Activated naive CD8-positive, alpha-beta T cell (primary cell): ENCODE data around the gene HPS6.

Experiments used
- H3K27ac Mint-ChIP-seq: one replicate; pipeline ENCODE4 v1.8.0; 2021; ENCODE audit warnings: mixed read lengths
- H3K27me3 Mint-ChIP-seq: one replicate; pipeline ENCODE4 v1.8.0; 2021; ENCODE audit warnings: mixed read lengths
- H3K36me3 Mint-ChIP-seq: one replicate; pipeline ENCODE4 v1.8.0; 2021; ENCODE audit warnings: mixed read lengths
- H3K4me1 Mint-ChIP-seq: one replicate; pipeline ENCODE4 v1.8.0; 2021; ENCODE audit warnings: low read depth, mixed read lengths
- H3K4me3 Mint-ChIP-seq: one replicate; pipeline ENCODE4 v1.8.0; 2021; ENCODE audit warnings: mild to moderate bottlenecking, mixed read lengths
- H3K9me3 Mint-ChIP-seq: one replicate; pipeline ENCODE4 v1.8.0; 2021; ENCODE audit warnings: low read depth, mixed read lengths

Gene HPS6

DNA sequence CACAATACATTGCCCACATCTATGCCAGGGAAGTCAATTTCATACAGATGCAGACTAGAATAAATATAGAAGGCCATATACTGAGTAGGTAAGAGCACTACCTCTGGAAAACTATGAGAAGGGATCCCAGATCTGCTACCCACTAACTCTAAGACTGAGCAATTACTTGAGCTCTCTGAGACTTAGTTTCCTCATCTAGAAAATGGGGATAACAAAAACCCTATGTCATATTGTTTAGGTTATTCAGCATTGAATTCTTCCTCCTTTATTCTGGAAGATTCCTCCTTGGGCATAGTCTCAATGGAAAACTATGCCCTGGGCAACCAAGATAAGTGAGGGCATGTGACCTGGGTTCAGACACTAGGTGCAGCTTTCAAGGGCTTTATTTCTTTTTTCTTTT, 5.2 kb upstream of the HPS6 start:
- Mint-ChIP-seq H3K36me3 (no peaks in the 10 kb centered on the region), H3K9me3 (no peaks in the 10 kb centered on the region), H3K4me3 (no peak overlapping the region), H3K27me3 (no peaks in the 10 kb centered on the region), H3K4me1 (peaks cover 19% of the 10 kb centered on the region), H3K27ac (no peak overlapping the region)

DNA sequence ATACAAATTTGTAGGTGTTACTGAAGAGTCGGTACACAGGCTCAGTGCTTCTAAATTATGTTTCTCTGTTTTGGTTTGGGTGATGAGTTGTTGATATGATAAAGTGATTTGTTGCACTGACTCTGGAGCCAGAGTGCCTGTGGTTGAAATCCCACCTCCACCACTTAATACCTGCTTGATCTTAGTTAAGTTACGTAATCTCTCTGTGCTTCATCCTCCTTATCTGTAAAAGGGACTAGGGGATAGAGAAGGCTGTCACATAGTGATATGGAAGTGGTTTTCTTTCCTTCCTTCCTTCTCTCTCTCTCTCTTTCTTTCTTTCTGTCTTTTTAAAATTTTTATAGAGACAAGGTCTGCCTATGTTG, 664 bp upstream of the HPS6 start:
- Mint-ChIP-seq H3K4me3 (peak overlapping the region; percentile 89), H3K27ac (peak overlapping the region; percentile 95), H3K27me3 (no peaks in the 10 kb centered on the region)

DNA sequence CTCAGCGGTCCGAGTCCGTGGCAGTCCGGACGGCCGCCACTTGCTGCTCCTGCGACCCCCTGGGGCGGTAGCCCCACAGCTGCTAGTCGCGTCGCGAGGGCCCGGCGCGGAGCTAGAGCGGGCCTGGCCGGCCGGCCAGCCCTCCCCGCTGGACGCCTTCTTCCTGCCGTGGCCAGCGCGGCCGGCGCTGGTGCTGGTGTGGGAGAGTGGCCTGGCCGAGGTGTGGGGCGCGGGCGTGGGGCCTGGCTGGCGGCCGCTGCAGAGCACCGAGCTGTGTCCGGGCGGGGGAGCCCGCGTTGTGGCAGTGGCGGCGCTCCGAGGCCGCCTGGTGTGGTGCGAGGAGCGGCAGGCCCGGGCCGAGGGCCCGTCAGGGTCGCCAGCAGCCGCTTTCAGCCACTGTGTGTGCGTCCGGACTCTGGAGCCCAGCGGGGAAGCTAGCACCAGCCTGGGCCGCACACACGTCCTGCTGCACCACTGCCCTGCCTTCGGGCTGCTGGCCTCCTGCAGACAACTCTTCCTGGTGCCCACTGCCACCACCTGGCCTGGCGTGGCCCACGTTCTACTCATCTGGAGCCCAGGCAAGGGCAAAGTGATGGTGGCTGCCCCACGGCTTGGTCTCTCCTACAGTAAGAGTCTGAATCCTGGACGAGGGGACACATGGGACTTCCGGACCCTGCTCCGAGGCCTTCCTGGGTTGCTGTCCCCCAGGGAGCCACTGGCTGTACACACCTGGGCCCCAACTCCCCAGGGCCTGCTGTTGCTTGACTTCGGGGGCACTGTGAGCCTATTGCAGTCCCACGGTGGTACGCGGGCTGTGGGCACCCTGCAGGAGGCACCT, 631 bp downstream of the HPS6 start:
- H3K27me3 Mint-ChIP-seq = no peaks in the 10 kb centered on the region
- no peaks in the 10 kb centered on the region for H3K36me3 Mint-ChIP-seq
- peak overlapping the region; percentile 82 for H3K27ac Mint-ChIP-seq
- H3K9me3 Mint-ChIP-seq = no peaks in the 10 kb centered on the region
- peaks cover 25% of the 10 kb centered on the region for H3K4me1 Mint-ChIP-seq
- H3K4me3 Mint-ChIP-seq = peak overlapping the region; percentile 85

More for the DNA sequence above, 664 bp upstream of the HPS6 start:
- H3K36me3 Mint-ChIP-seq = no peaks in the 10 kb centered on the region
- peaks cover 25% of the 10 kb centered on the region for H3K4me1 Mint-ChIP-seq
- no peaks in the 10 kb centered on the region for H3K9me3 Mint-ChIP-seq

DNA sequence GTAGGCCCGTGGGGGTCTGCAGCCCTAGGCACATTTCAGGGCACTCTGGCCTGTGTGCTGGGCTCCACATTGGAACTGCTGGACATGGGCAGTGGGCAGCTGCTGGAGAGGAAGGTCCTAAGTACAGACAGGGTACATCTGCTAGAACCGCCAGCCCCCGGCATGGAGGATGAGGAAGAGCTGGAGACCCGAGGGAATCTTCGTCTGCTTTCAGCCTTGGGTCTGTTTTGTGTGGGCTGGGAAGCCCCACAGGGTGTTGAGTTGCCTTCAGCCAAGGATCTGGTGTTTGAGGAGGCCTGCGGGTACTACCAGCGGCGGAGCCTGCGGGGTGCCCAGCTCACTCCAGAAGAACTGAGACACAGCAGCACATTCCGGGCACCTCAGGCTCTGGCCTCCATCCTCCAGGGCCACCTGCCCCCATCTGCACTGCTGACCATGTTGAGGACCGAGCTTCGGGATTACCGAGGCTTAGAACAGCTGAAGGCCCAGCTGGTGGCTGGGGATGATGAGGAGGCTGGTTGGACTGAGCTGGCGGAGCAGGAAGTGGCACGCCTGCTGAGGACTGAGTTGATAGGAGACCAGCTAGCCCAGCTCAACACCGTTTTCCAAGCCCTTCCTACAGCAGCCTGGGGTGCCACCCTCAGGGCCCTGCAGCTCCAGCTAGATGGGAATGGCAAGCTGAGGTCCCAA, 1.4 kb downstream of the HPS6 start:
- Mint-ChIP-seq H3K27ac (peak overlapping the region; percentile 82), H3K9me3 (no peaks in the 10 kb centered on the region), H3K4me1 (peaks cover 25% of the 10 kb centered on the region), H3K4me3 (peak overlapping the region; percentile 85), H3K36me3 (no peaks in the 10 kb centered on the region), H3K27me3 (no peaks in the 10 kb centered on the region)

DNA sequence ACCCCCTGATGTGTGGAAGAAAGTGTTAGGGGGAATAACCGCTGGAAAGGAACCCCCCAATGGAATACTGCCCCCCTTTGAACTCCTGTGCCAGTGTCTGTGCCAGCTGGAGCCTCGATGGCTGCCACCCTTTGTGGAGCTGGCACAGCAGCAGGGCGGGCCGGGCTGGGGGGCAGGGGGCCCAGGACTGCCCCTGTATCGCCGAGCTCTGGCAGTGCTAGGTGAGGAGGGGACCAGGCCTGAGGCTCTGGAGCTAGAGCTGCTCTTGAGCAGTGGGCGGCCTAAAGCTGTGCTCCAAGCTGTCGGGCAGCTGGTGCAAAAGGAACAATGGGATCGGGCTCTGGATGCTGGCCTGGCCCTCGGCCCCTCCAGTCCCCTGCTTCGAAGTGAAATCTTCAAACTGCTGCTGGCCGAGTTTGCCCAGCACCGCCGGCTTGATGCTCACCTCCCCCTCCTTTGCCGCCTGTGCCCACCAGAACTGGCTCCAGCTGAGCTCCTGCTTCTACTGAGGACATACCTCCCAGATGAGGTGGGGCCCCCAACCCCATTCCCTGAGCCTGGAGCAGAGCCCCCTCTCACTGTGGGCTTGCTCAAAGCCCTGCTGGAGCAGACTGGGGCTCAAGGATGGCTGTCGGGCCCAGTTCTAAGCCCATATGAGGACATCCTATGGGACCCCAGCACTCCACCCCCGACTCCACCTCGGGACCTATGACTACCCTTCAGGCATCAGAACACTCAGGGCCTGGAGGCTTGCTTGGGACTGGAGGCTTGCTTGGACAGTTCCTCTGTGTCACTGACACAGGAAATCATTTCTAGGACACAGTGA, 2.2 kb downstream of the HPS6 start:
- Mint-ChIP-seq H3K27me3 (no peaks in the 10 kb centered on the region), H3K9me3 (no peaks in the 10 kb centered on the region), H3K36me3 (no peaks in the 10 kb centered on the region), H3K4me3 (peak overlapping the region; percentile 59), H3K27ac (peak overlapping the region; percentile 76), H3K4me1 (peaks cover 25% of the 10 kb centered on the region)

DNA sequence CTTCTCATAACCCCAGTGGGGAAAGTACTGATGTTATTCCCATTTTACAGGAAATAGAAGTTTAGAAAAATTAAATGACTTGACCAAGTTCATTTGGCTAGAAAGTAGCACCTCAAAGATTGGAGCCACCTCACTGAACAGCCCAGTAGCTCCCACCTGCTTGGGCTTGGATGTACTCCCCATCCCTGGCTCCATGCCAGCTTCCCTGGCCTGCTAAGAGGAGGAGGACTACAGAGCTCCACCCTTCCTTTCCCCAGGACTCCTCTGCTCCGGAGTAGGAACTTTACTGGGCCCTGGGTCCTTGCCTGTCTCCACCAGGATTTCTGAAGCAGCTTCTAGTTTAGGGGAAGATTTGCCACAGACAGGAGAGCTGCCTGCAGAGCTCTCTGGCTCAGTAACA, 3.1 kb downstream of the HPS6 start:
- H3K9me3 Mint-ChIP-seq = no peaks in the 10 kb centered on the region
- no peaks in the 10 kb centered on the region for H3K36me3 Mint-ChIP-seq
- H3K4me1 Mint-ChIP-seq = peaks cover 25% of the 10 kb centered on the region
- H3K4me3 Mint-ChIP-seq = no peak overlapping the region
- no peaks in the 10 kb centered on the region for H3K27me3 Mint-ChIP-seq
- no peak overlapping the region for H3K27ac Mint-ChIP-seq

DNA sequence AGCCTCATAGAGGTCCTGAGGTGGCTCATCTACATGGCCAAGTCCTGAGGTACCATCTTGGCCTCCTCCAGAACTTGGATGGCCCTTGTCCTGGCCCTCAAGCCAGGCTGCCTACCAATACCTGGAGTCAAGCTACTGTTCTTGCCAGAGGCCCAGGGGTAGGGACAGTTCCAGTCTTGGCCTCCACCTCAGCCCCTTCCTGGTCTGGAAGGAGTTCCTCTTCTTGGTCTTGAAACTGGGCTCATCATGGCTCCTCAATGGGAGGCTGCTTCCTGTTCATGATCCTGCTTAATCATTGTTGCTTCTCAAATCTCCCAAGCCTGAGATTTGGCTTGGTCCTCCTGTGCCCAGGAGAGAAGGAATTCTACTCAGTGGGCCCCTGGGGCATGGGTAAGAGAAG, 3.9 kb downstream of the HPS6 start:
- Mint-ChIP-seq H3K9me3 (no peaks in the 10 kb centered on the region), H3K4me3 (no peak overlapping the region), H3K36me3 (no peaks in the 10 kb centered on the region), H3K27me3 (no peaks in the 10 kb centered on the region), H3K27ac (peak overlapping the region; percentile 54), H3K4me1 (peaks cover 23% of the 10 kb centered on the region)

DNA sequence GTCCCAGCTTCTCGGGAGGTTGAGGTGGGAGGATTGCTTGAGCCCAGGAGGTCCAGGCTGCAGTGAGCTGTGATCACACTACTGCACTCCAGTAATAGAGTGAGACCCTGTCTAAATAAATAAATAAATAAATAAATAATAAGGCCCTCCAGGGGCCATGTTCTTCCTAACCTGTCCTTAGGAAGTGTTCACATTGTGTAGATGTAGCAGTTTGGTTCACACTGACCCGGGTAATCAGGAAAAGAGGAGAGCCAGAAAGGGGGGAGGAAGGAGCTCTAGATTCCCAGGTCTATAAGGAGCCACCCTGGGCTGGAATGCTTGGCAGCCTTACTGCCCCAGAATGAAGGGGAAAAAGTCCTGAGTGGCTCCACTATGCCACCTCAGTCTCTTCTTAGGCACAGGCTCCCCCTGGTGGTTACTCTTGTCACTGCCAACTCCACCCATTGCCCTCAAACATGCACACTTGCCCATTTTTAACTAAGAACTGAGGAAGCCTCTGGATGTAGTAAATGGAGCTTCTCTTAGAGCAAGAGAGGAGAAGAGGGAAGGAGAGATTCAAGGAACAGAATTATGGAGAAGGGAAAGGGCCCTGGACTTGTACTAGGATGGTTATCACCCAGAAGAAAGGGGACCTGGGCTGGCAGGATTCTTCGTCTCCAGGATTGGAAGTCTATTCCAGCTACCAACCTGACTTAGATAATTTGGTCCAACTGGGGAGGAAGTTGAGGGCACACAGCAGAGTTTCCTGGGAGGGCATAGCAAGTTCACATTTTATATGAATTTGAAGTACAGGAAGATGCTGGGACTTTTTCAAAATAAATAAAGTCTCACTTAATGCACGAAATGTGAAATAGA, 7.8 kb downstream of the HPS6 start:
- H3K36me3 Mint-ChIP-seq = no peaks in the 10 kb centered on the region
- H3K4me1 Mint-ChIP-seq = peaks cover 5% of the 10 kb centered on the region
- H3K27me3 Mint-ChIP-seq = no peaks in the 10 kb centered on the region
- H3K4me3 Mint-ChIP-seq = no peak overlapping the region
- no peak overlapping the region for H3K27ac Mint-ChIP-seq
- H3K9me3 Mint-ChIP-seq = no peaks in the 10 kb centered on the region

DNA sequence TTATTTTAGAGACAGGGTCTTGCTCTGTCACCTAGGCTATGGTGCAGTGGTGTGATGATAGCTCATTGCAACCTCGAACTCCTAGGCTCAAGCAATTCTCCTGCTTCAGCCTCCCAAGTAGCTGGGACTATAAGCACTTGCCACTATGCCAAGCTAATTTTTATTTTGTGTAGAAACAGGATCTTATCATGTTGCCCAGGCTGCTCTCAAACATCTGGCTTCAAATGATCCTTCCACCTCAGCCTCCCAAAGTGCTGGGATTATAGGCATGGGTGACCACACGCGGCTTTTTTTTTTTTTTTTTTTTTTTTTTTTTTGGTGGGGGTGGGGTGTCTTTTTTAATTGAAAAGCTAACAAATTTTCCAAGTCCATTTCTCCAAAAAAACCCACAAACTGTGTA, 18.4 kb downstream of the HPS6 start:
- Mint-ChIP-seq H3K27me3 (no peaks in the 10 kb centered on the region), H3K27ac (no peak overlapping the region), H3K4me1 (no peaks in the 10 kb centered on the region), H3K4me3 (no peak overlapping the region), H3K9me3 (no peaks in the 10 kb centered on the region), H3K36me3 (no peaks in the 10 kb centered on the region)

DNA sequence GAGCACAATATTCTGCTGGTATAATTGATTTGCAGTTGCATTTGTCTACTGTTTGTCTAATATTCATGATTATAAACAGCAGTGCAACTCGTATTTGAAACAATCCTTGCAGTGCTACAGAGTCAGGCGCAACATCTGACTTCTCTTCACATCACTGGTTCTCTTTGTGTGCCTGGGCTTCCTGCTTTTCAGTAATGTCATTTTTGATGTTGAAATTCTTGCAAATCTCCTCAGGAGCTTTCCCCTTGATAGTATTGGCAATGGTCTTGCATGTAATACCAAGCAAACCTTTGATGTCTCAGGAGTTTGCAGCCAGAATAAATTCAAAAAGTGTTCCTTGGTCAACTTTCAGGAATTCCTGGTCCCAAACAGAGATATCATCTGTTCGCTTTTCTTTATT, 20.2 kb downstream of the HPS6 start:
- Mint-ChIP-seq H3K4me1 (no peaks in the 10 kb centered on the region), H3K27me3 (no peaks in the 10 kb centered on the region), H3K36me3 (no peaks in the 10 kb centered on the region), H3K9me3 (no peaks in the 10 kb centered on the region), H3K27ac (no peak overlapping the region), H3K4me3 (no peak overlapping the region)

DNA sequence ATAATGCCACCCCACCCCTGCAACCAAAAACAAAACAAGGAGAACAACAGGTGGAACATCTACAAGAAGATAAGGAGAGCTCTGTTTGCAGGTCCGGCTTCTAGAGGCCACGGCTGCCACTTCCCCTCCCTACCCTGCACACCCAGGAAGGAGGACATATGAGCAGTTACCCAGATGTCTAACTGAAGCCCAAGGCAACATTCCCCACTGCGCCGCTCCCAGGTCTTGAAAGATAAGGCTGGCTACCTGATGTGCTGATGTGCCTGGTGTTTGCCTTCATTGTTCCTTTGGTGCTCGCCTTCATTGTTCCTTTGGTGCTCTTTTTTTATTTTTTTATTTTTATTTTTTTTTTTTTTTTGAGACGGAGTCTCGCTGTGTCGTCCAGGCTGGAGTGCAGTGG, 21.0 kb downstream of the HPS6 start:
- H3K27ac Mint-ChIP-seq = no peak overlapping the region
- H3K9me3 Mint-ChIP-seq = no peaks in the 10 kb centered on the region
- H3K4me1 Mint-ChIP-seq = no peaks in the 10 kb centered on the region
- H3K36me3 Mint-ChIP-seq = no peaks in the 10 kb centered on the region
- no peaks in the 10 kb centered on the region for H3K27me3 Mint-ChIP-seq
- no peak overlapping the region for H3K4me3 Mint-ChIP-seq

DNA sequence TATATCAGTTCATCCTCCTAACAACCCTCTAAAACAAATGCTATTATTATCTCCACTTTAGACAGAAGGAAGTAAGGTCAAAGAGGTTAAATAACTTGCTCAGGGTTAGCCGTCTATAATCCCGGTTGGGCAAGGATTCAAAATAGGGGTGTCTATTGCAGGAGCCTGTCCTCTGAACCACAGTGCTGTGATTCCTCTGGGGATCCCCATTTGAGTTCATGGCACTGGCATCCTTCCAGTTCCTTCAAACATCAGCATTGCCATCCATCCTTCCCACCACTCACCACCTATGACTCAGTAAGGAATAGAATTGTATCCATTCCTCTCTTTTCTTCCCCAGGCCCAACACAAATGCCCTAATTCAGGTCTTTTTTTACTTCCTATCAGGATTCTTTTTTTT, 25.6 kb downstream of the HPS6 start:
- no peaks in the 10 kb centered on the region for H3K9me3 Mint-ChIP-seq
- no peak overlapping the region for H3K4me3 Mint-ChIP-seq
- no peak overlapping the region for H3K27ac Mint-ChIP-seq
- no peaks in the 10 kb centered on the region for H3K4me1 Mint-ChIP-seq
- no peaks in the 10 kb centered on the region for H3K27me3 Mint-ChIP-seq
- no peaks in the 10 kb centered on the region for H3K36me3 Mint-ChIP-seq

DNA sequence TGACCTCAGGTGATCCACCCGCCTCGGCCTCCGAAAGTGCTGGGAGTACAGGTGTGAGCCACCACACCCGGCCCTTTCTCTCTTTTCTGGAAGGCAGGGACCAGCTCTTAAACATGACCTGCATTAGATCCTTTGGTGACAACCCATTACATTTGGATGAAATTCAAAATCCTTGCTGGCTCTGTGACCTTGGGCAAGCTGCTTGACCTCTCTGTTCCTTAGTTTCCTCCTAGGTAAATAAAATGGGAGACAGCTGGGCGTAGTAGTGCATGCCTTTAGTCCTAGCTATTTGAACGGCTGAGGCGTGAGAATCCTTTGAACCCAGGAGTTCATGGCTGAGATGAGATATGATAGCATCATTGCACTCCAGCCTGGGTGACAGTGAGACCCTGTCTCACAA, 31.3 kb downstream of the HPS6 start:
- H3K4me3 Mint-ChIP-seq = no peak overlapping the region
- H3K36me3 Mint-ChIP-seq = peaks cover 7% of the 10 kb centered on the region
- H3K27me3 Mint-ChIP-seq = no peaks in the 10 kb centered on the region
- H3K4me1 Mint-ChIP-seq = no peaks in the 10 kb centered on the region
- no peaks in the 10 kb centered on the region for H3K9me3 Mint-ChIP-seq
- H3K27ac Mint-ChIP-seq = no peak overlapping the region

DNA sequence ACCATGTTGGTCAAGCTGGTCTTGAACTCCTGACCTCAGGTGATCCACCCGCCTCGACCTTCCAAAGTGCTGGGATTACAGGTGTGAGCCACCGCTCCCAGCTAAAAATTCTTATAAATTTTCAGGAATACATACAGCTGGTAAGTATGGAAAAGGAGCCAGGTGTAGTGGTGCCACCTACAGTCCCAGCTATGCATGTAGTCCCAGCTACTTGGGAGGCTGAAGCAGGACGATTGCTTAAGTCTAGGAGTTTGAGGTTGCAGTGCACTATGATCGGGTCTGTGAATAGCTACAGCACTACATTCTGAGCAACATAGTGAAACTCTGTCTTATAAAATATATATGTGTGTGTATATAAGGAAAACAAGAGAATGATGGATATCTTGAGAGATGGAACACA, 36.0 kb downstream of the HPS6 start:
- peaks cover 11% of the 10 kb centered on the region for H3K36me3 Mint-ChIP-seq
- H3K4me3 Mint-ChIP-seq = no peak overlapping the region
- H3K27ac Mint-ChIP-seq = no peak overlapping the region
- peaks cover 16% of the 10 kb centered on the region for H3K4me1 Mint-ChIP-seq
- no peaks in the 10 kb centered on the region for H3K27me3 Mint-ChIP-seq
- no peaks in the 10 kb centered on the region for H3K9me3 Mint-ChIP-seq
